Right hindlimb (tissue), 1 donor: Measurements from ENCODE around the gene ZBTB12.
A peak's percentile ranks its signal among the peaks of the same experiment; 100 is the strongest.
"Not testable (repeated sequence)": the region's sequence is repeated elsewhere in the genome, so short reads cannot be mapped to it uniquely, and the experiment has no call there.

Experiments
- DNase-seq: peaks from one replicate; pipeline ENCODE4 v3.0.0-alpha.2; 2018

Gene ZBTB12

GRCh38 chr6:31874836-31875572, 26.9 kb downstream of the ZBTB12 start:
- no peak for DNase-seq

- no peak for DNase-seq
Observed at GRCh38 chr6:31874084-31874670, 27.7 kb downstream of the ZBTB12 start.

DNA sequence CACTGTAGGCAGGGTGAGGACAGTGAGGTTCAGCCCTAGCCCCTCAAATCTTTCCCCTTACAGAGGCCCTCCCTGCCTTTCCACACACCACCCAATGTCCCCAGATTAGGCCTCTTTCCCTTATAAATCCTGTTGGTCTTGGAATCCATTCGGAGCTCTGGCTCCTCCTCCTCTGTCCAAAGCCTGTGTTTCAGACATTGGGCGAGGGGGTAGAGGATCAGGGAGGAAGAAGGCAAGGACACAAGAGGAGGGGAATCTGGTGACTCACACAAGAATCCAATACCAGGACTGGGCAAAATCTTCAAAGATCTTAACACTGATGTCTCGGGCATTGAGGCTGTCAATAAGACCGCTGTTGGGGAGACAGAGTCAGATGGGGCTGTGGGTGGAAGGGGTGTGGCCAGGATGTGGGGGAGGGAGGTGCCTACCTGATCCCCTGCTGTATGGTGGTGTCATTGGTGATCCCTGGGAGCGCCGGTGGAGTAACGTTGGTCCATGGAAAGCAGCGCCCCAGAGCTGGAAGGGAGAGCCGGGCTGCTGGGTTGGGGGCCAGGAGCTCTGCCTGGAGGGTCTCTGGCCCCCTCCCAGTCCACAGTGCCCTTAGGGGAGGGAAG, 30.7 kb downstream of the ZBTB12 start:
- DNase-seq, result no peak

DNA sequence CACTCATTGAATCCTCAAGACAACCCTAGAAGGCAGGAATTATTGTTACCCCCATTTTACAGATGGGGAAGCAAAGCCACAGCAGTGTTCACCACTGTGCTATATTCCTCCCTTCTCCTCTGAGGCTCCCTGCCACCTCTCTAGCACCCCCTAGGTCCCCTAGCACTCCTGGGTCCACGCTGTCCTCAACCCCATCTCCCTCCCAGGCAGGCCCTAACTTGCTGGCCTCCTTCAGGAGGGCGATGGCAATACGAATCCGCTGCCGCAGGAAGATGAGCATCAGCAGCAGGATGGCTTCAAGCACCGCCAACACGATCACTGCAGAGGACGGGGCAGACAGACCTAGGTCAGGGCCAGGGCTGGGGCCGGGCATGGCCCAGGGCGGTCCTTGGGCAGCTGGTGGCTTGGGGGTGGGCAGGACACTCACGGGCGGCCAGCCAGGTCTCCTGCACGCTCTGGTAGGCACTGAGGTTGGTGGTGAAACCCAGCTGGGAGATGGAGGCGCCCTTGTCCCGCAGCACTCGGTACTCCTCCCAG, 31.4 kb downstream of the ZBTB12 start:
- no peak for DNase-seq

DNA sequence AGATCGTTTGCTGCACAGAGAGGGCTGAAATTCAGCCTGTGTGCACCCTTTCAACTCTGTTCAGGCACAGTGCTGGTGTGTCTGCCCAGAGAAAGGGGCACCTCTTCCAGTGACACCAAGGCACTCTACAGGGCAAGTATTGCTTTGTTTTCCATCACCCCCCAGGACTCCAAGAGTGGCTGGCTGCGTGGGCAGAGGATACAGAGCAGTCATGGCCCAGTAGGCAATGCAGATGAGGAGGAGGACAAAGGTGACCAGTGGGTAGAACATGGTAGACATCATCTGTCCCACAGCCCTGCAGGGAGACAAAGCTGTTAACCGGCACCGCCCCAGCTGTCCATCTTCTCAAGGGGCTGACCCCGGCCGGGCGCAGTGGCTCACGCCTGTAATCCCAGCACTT, 32.5 kb downstream of the ZBTB12 start:
- no peak for DNase-seq

- DNase-seq, result not testable (repeated sequence)
Observed at GRCh38 chr6:31868658-31868971, 33.3 kb downstream of the ZBTB12 start.

- no peak for DNase-seq
Observed at GRCh38 chr6:31865205-31866118, 36.4 kb downstream of the ZBTB12 start.

- DNase-seq, result no peak
Observed at GRCh38 chr6:31864818-31865204, 37.1 kb downstream of the ZBTB12 start.

- not testable (repeated sequence) for DNase-seq
Observed at GRCh38 chr6:31864123-31864562, 37.7 kb downstream of the ZBTB12 start.

DNA sequence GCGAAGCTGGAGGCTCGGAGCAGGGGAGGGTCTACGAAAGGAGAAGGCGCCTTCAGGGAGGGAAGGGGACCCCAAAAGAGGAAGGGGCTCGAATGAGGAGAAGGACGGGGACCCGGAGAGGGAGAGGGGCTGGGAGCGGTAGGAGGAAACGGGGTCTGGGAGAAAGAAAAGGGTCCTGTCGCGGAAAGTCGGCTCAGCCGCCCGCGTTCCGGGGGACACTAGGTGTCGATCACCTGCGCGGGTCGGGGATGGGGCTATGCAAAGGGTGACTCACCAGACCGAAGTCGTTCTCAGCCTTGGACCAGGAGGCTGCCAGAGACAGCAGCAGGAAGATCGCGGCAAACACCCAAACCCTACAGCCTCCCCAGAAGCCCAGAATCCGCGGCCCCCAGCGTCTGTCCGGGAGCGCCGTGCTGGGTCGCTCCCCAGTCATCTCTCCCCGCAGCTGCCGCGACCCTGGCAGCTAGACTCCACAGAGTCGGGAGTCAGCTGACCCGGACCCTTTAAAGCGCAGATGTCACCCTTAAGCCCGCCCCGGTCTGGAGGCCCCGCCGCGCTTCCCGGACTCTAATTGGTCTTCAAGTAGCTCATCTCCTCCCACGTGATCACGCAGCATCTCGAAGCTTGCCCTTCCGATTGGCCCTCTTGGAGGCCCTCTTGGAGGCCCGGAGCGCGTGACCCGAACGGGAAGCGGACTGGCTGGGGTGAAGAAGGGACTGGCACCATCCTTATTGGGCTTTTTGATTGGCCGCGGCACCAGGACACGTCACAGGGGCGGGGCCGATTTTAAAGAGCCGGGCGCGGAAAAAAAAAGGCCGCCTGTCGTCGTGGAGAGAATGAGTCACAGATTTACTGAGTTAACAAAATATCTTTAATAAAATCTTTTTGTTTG, 39.3 kb downstream of the ZBTB12 start, which contains the start of gene NEU1:
Gene NEU1 (minus strand): TSS at position 478 of the 892 bp plus-strand sequence. CDS start 45 bp downstream, at position 433.
- peak; percentile 100 for DNase-seq

DNA sequence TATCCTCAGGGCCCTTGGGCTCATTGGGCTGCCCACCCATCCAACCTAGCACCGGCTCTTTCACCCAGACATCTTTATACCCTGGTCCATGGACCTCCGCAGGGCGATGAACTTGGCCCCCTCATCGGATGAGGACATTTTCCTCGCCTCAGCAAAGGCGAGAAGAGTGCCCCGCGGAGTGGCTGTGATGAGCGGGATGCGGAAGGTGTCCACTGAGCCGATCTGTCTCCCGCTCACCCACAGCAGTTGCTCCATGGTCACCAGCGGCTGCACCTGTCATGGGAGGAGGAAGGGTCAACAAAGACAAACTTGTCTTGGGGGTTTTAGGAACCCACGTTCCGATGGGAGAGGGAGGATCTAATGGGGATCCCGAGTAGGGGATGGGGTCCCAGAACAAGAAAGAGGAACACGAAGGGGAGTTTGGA, 40.0 kb downstream of the ZBTB12 start:
- DNase-seq, result no peak

DNA sequence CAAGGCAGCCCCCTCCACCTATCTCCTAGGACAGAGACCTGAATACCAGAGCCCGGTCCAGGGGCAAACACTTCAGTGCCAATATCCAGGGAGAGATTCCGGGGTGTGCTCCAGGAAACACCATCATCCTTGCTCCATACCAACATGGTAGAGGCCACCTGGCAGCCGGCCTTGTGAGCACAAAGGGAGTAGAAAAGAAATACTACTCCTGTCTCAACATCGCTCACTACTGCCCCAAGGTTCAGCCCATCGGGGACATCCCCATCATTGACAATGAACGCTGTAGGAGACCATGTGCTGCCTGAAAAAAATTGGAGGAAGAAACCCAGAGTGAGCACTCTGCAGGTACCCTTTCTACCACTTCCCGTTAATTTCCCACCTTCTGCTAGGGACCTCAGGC, 40.7 kb downstream of the ZBTB12 start:
- DNase-seq, result no peak

- DNase-seq, result no peak
Observed at GRCh38 chr6:31860349-31860748, 41.5 kb downstream of the ZBTB12 start.

DNA sequence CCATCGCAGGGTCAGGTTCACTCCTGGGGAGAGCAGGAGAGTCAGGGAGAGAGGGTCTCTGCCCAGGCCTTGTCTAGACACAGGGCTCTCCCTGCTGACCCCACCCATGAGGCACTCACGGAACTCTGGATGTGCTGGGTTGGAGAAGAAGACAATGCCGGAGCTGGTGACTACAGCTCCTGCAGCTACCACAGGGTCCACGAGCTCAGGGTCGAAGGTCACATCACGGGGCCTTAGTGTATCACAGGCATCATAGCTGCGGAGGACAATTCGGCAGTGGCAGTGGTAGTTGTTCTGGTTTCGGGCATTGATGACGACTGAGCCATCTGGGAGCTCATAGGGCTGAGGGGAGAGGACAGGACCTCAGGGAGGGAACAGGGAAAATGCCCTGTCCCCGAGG, 42.0 kb downstream of the ZBTB12 start:
- DNase-seq, result no peak

GRCh38 chr6:31858707-31859106, 43.2 kb downstream of the ZBTB12 start:
- no peak for DNase-seq

- not testable (repeated sequence) for DNase-seq
Observed at GRCh38 chr6:31857774-31858173, 44.1 kb downstream of the ZBTB12 start.

DNA sequence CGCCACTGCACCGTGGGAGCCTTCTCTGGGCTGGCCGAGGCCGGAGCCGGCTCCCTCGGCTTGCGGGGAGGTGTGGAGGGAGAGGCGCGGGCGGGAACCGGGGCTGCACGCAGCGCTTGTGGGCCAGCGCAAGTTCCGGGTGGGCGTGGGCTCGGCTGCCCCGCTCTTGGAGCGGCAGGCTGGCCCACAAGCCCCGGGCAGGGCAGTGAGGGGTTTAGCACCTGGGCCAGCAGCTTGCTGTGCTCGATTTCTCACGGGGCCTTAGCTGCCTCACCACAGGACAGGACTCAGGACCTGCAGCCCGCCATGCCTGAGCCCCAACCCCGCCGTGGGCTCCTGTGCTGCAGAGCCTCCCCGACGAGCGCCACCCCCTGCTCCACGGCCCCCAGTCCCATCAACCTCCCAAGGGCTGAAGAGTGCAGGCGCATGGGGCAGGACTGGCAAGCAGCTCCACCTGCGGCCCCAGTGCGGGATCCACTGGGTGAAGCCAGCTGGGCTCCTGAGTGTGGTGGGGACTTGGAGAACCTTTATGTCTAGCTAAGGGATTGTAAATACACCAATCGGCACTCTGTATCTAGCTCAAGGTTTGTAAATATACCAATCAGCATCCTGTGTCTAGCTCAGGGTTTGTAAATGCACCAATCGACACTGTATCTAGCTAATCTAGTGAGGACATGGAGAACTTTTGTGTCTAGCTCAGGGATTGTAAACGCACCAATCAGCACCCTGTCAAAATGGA, 49.7 kb downstream of the ZBTB12 start:
- DNase-seq, result not testable (repeated sequence)

GRCh38 chr6:31851485-31851832, 50.4 kb downstream of the ZBTB12 start:
- no peak for DNase-seq

DNA sequence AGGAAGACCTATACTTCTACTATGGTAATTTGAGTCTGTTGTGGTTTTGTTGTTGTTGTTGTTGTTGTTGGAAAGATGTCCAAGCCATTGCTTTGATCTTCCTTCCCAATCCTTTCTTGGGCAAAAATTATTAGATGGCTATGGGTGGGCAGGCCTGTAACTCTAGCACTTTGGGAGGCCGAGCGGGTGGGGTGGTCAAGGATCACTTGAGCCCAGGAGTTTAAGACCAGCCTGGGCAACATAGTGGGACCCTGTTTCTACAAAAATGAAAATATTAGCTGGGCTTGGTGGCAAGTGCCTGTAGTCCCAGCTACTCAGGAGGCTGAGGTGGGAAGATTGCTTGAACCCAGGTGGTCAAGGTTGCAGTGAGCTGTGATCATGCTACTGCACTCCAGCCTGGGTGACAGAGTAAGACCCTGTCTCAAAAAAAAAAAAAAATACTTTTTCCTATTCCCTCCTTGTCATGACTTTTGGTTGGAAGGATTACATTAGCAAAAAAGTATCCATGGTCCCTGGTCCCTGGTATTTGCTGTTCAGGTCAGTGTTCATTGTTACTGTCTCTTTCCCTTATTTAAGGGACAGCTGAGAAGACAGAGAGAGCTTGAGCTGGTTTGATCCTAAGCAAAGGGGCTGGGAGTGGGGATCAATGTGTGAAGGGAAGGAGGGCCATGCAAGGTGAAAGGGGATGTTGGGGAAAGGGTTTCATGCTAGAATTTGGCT, 51.0 kb downstream of the ZBTB12 start:
- DNase-seq, result no peak
